RWPE2 (cell line): ENCODE measurements around the gene TMEM131.

ENCODE experiments used
- ATAC-seq: fragments of 200-7000 bp; cut with Tn5 transposase; 3 replicates; pipeline ENCODE4 v1.9.1; 2021; ENCODE audit warnings: low read depth
- DNase-seq: peaks from one replicate; pipeline ENCODE4 v3.0.0-alpha.2; 2020; ENCODE audit warnings: low spot score
- H3K27ac ChIP-seq: fragments of 450-650 bp; 2 replicates; pipeline ENCODE4 v1.5.1; 2017; ENCODE audit warnings: mild to moderate bottlenecking; ENCODE audit not compliant: poor library complexity, severe bottlenecking
- H3K27me3 ChIP-seq: fragments of 250-450 bp; sonication (Bioruptor Pico); 2 replicates; pipeline ENCODE4 v1.5.1; 2021; ENCODE audit warnings: mild to moderate bottlenecking, moderate library complexity; ENCODE audit not compliant: insufficient read depth, poor library complexity, severe bottlenecking
- H3K36me3 ChIP-seq: fragments of 250-450 bp; sonication (Bioruptor Pico); 2 replicates; pipeline ENCODE4 v1.5.1; 2020; ENCODE audit warnings: low read depth, mild to moderate bottlenecking, moderate library complexity
- H3K4me1 ChIP-seq: fragments of 250-450 bp; sonication (Bioruptor Pico); 2 replicates; pipeline ENCODE4 v1.5.1; 2021; ENCODE audit warnings: mild to moderate bottlenecking, moderate library complexity; ENCODE audit not compliant: insufficient read depth, poor library complexity, severe bottlenecking
- H3K4me3 ChIP-seq: fragments of 250-450 bp; sonication (Bioruptor Pico); 2 replicates; pipeline ENCODE4 v1.5.1; 2021; ENCODE audit warnings: mild to moderate bottlenecking, moderate library complexity; ENCODE audit not compliant: severe bottlenecking
- H3K9me3 ChIP-seq: fragments of 250-450 bp; sonication (Bioruptor Pico); 2 replicates; pipeline ENCODE4 v1.5.1; 2021; ENCODE audit warnings: mild to moderate bottlenecking, moderate library complexity; ENCODE audit not compliant: severe bottlenecking
- TF ChIP-seq, protein P1 (sequence below): fragments of 450-650 bp; IDR thresholded peaks from one replicate; pipeline ENCODE4 v1.5.1; 2017; ENCODE audit warnings: mild to moderate bottlenecking, moderate library complexity; ENCODE audit not compliant: poor library complexity, severe bottlenecking

TMEM131 gene

GRCh38 chr2:97749581-97749980 is 246.2 kb downstream of the TMEM131 start:
- Histone ChIP-seq H3K27me3 (no peaks in the 10 kb centered on the region), H3K9me3 (no peaks in the 10 kb centered on the region), H3K27ac (no peak overlapping the region), H3K4me1 (peaks cover 20% of the 10 kb centered on the region), H3K36me3 (no peaks in the 10 kb centered on the region), H3K4me3 (no peak overlapping the region)
- ATAC-seq (no peak), DNase-seq (peak; percentile 38)
- TF ChIP-seq, protein P1, sequence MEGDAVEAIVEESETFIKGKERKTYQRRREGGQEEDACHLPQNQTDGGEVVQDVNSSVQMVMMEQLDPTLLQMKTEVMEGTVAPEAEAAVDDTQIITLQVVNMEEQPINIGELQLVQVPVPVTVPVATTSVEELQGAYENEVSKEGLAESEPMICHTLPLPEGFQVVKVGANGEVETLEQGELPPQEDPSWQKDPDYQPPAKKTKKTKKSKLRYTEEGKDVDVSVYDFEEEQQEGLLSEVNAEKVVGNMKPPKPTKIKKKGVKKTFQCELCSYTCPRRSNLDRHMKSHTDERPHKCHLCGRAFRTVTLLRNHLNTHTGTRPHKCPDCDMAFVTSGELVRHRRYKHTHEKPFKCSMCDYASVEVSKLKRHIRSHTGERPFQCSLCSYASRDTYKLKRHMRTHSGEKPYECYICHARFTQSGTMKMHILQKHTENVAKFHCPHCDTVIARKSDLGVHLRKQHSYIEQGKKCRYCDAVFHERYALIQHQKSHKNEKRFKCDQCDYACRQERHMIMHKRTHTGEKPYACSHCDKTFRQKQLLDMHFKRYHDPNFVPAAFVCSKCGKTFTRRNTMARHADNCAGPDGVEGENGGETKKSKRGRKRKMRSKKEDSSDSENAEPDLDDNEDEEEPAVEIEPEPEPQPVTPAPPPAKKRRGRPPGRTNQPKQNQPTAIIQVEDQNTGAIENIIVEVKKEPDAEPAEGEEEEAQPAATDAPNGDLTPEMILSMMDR = no peak

GRCh38 chr2:97747716-97748115 is 248.0 kb downstream of the TMEM131 start:
- Histone ChIP-seq H3K4me3 (no peak overlapping the region), H3K27me3 (no peaks in the 10 kb centered on the region), H3K36me3 (no peaks in the 10 kb centered on the region), H3K27ac (no peak overlapping the region), H3K9me3 (no peaks in the 10 kb centered on the region), H3K4me1 (peaks cover 11% of the 10 kb centered on the region)
- DNase-seq = no peak
- TF ChIP-seq, protein P1 = no peak
- ATAC-seq = no peak

- ATAC-seq (no peak), DNase-seq (no peak)
- Histone ChIP-seq H3K27me3 (no peaks in the 10 kb centered on the region), H3K9me3 (no peaks in the 10 kb centered on the region), H3K36me3 (no peaks in the 10 kb centered on the region), H3K4me1 (peaks cover 10% of the 10 kb centered on the region), H3K4me3 (no peak overlapping the region), H3K27ac (no peak overlapping the region)
- TF ChIP-seq, protein P1 = no peak
Observed at GRCh38 chr2:97747285-97747684, 248.5 kb downstream of the TMEM131 start.

DNA sequence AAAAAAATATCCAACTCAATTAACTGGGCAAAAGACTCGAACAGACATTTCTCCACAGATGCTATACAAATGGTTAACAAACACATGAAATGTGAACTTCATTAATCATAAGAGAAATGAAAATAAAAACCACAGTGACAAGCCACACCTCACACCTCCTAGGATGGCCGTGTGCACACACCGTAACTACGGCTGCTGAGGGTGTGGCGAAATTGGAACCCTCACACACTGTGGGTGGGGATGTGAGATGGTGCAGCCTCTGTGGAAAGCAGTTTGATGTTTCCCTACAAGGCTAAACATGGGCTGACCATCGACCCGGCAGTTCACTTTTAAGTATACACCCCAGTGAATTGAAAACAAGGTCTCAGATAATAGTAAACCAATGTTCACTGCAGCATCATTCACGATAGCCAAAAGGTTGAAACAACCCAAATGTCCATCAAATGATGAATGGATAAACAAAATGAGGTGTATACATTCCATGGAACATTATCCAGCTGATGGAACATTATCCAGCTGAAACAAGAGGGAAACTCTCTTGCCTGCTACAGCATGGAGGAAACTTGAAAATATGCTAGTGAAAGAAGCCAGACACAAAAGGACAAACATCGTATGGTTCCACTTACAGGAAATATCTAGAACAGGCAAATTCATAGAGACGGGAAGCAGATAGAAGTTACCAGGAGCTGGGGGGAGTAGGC is 250.1 kb downstream of the TMEM131 start:
- Histone ChIP-seq H3K4me1 (peaks cover 16% of the 10 kb centered on the region), H3K4me3 (no peak overlapping the region), H3K36me3 (no peaks in the 10 kb centered on the region), H3K27me3 (no peaks in the 10 kb centered on the region), H3K27ac (no peak overlapping the region), H3K9me3 (no peaks in the 10 kb centered on the region)
- DNase-seq = peak; percentile 13
- ATAC-seq = 0 out of 3 replicates have a peak, but pooled peaks have one; percentile 19
- TF ChIP-seq, protein P1 = no peak

DNA sequence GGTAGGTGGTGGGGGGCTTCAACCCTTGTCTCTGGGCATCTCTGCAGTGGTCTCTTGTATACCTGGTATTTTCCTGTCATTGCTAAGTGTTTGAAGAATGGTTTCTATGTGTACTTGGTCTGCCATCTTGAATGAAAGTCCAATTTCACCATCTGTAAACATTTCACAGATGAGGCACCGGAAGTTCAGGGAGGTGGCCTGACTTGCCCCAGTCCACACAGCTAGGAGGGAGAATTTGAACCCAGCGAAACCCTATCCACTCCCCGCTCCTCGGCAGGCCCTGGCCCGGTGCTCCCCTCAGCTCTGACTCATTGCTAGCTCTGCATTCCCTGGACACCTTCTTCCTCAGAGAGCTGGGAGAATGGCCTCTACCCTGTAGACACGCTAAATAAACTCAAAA is 251.8 kb downstream of the TMEM131 start:
- TF ChIP-seq, protein P1 = no peak
- ATAC-seq (no peak), DNase-seq (peak; percentile 22)
- no peaks in the 10 kb centered on the region for H3K27me3 ChIP-seq
- no peak overlapping the region for H3K4me3 ChIP-seq
- H3K36me3 ChIP-seq = no peaks in the 10 kb centered on the region
- peaks cover 17% of the 10 kb centered on the region for H3K4me1 ChIP-seq
- no peaks in the 10 kb centered on the region for H3K9me3 ChIP-seq
- no peak overlapping the region for H3K27ac ChIP-seq
